ENCODE data around the gene SMR3B.

DNA sequence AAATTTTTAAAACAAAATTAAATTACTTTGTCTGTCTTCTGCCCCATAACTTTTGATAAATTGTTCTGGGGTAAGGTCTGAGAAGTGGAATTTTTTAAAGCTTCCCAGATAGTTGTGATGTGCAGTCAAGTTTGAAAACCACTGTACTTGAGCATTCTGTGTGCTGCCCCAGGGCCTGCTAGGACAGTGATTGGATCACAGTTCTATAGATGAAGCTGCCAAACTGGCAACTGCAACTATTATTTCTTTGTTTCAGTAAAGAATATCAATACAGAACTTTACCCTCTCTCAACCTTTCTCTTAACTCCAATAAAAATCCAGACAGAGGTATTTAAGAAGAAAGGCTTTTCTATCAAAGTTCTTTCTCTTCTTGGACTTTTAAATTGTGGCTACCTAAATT, 14.6 kb downstream of the SMR3B start, which contains the start of gene OPRPN:
- no peak for TF ChIP-seq POLR2A (IDR thresholded peaks at IDR 0.05)
- TF ChIP-seq, protein P1, sequence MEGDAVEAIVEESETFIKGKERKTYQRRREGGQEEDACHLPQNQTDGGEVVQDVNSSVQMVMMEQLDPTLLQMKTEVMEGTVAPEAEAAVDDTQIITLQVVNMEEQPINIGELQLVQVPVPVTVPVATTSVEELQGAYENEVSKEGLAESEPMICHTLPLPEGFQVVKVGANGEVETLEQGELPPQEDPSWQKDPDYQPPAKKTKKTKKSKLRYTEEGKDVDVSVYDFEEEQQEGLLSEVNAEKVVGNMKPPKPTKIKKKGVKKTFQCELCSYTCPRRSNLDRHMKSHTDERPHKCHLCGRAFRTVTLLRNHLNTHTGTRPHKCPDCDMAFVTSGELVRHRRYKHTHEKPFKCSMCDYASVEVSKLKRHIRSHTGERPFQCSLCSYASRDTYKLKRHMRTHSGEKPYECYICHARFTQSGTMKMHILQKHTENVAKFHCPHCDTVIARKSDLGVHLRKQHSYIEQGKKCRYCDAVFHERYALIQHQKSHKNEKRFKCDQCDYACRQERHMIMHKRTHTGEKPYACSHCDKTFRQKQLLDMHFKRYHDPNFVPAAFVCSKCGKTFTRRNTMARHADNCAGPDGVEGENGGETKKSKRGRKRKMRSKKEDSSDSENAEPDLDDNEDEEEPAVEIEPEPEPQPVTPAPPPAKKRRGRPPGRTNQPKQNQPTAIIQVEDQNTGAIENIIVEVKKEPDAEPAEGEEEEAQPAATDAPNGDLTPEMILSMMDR (IDR thresholded peaks at IDR 0.05) = no peak
